Activated CD8-positive, alpha-beta memory T cell treated with anti-CD3 and anti-CD28 coated beads, Interleukin-2, amount 50 U/mL, for 1 hour (primary cell): ENCODE results near the gene MRPL54.

Experiments
- DNase-seq: peaks from one replicate; pipeline ENCODE4 v3.0.0-alpha.2; 2020; ENCODE audit errors: extremely low read depth

The MRPL54 gene

DNA sequence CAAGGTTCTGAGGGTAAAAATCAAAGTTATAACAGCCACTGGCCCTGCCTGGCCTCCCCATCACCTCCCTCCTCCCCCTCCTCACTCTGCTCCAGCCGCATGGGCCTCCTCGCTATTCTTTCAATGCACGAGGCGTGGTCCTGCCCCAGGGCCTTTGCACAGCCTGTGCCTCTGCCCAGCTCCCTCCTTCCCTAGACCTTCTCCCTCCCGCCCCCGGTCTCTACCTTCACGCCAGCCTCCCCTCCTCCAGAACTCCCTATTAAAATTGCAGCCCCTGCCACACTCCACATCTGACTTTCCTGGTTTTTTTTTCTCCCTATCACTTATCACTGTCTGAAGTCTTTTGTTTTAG is 6.2 kb downstream of the MRPL54 start:
- no peak for DNase-seq

DNA sequence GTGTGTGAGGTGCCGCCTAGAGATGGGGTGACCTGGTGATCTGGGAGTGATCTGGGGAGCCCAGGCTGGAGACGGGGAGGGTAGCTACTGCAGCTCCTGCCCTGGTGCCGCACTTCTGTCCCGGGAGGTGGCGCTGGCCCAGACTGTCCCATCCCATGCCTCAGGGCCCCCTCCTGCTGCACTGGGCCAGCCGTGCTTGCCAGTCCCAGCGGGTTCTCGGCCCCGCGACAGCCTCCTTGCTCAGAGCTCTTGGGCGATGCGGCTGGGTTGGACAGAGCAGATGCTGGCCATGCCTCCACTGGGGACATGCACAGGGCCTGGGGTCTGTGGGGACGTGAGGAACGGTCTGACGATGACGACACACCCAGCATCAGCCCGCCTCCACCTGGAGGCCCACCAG is 7.0 kb downstream of the MRPL54 start:
- no peak for DNase-seq

DNA sequence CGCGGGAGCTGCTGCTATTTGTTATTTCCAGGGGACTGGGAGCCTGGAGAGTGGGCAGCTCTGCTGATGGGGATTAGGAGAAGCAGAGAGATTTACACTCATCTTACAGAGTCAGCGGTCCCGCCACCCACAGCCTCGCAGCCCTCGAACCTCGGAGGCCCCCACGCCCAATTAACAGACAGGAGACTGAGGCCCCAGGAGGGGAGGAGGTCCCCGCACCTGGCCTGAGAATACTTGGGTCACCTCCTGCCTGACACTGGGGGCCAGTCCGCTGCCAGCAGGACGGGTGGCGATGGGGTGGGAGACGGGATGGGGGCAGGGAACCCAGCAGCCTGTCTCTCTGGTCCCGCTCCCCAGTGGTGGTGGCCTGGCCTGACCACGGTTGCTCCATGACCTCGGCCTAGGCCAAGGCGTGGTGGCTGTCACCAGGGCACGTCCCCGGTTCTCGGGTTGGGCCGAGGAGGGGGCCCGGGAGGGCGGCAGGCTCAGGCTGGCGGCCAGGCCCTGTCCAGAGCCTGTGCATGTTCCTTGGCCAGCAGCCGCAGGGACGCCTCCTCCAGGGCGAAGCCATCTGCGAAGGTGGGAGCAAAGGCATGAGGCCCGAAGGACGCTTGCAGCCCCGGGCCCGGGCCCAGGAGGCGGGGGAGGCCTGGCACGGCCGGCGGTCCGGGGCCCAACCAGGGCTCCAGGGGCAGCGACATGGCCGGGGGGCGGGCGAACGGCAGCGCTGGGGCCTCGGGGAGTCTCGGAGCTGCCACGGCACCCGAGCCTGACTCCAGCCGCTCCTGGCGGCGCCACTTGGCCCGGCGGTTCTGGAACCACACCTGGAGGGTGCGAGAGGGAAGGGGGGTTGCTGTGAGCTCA is 7.9 kb downstream of the MRPL54 start:
- no peak for DNase-seq

DNA sequence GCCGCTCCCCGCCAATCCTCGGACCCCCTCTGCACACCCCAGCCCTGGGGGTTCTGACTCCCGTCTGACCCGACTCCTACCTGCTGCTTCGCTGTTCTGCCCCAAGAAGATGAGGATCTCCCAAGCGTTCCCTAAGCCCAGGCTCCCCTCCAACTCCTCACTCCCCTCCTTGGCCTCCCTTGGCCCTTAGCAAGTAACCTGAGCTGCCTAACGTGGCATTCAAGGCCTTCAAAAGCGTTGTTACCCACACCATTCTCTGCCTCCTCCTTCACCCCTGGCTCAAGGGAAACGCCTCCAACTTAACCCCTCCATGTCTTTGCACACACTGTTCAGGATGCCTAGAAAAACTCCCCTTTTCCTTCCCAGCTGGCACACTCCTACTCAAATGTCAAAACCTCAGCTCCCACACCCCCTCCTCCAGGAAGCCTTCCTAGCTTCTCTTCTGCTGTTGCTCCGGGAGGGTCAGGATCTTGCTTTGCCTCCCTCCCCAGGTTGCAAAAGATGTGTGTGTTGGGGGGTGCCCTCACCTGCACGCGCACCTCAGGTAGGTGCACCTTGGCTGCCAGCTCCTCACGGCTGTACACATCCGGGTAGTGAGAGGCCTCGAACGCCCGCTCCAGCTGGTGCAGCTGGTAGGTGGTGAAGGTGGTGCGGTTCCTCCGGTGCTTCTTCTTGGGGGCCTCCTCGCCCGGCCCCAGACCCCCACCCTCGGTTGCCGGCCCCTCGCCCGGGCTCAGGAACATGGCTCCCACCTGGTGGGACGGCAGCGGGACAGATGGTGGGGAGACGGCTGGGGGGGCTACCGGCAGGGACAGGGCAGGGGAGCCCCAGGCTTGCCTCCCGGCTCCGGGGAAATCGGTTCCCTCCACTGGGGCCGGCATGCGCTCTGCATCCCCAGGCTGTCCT is 8.8 kb downstream of the MRPL54 start:
- no peak for DNase-seq

DNA sequence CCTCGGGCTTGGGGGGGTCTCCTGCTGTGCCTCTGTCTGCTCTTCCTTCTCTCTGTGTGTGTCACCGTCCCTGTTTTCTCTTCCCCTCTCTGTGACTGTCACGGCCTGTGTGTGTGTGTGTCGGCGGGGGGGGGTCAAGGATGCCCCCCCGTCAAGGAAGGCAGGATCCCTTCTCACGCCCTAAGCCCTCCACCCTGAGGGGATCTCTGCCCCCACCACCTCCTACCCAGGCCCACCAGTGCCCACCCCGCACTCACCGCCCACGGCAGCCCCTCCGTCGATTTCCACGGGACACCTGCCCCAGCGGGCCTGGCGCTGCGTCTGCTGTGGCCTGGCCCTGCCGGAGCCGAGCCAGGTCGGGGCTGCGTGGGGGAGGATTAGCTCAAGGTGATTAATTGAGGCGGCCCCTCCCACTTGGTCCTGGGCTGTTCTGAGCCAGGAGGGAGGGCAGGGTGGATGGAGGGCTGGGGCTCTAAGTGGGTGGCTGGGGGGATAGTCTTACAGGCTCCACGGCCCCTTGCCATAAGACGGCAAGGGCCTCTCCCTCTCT is 9.5 kb downstream of the MRPL54 start, which contains the start of gene RAX2:
TSS of gene RAX2 (minus strand) at position 323 of the 550 bp plus-strand sequence. CDS start 486 bp downstream, outside the sequence.
- no peak for DNase-seq

DNA sequence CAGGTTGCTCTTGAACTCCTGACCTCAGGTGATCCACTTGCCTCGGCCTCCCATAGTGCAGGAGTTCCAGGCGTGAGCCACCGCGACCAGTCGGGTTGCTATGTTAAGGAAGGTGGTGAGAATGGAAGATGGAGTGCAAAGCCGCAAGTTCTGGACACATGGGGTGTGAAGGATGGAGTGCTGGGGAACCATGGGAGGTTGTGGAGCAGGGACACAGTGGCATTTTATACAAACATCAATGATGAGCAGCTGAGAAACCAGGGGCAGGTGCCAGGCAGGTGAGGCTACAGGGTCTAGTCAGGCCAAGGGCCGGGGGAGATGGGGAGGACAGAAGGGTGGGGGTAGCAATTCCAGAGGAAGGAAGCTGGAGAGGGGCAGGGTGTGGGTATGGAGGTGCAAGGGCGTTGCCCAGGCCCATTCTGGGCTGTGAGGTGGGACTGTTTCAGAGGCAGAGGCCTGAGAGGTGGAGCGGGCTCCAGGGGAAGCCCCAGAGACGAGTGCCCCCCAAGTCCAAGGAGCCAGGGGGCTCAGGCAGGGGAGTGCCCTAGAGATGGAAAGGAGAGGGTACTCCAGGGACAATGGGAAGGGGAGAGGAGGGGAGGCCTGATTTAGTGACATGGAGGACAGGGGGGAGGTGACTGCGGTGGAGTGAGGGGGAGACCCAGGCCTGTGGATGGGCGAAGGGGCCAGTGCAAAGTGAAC is 11.5 kb downstream of the MRPL54 start:
- DNase-seq = no peak

DNA sequence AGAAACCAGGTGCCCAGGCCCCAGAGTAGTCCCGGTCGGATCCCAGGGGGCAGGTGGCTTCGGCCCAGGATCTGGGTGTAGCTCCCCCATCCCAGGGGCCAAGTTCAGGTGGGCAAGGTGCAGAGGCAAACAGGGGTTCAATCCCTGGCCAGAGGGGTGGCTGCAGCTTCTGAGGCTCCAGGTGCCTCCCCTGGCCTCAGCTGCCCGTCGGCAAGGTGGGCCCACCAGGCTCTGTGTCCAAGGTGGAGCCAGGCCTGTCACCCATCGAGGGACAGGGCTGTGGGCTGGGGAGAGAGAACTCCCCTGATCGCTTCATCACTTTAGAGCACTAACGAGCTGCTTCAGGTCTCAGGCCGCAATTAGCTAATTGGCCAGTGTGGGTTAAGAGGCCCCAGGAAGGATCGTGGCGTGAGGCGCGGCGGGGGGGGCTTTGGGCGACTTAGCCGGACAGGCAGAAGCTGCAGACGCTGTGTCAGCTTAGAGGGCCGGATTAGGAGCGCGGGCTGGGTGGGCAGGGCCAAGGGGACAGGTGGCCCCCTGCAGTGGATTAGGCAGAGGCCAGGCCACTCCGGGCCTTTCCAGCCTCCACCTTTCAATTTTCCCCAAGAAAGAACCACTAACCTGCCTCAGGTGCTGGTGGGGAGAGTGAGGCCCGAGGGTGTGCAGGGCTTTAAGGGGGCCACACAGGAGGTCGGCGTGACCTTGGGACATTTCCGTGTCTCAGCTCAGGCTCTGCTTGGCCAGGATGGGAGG is 12.3 kb downstream of the MRPL54 start:
- DNase-seq = no peak

DNA sequence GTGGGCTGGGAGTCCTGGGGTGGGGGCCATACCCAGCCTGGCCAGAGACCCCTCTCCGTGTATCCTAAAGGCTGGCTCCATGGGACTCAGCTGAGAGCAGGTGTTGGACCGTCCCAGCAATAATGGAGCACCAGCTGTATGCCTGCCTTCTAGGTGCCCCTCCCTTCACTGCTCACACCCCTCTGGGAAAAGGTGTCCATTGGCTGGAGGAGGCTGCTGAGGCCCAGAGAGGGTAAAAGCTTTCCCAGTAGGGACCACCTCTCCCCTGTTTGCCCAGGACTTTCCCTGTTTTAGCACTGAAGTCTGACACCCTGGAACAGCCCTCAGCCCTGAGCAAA is 12.9 kb downstream of the MRPL54 start:
- DNase-seq = no peak

DNA sequence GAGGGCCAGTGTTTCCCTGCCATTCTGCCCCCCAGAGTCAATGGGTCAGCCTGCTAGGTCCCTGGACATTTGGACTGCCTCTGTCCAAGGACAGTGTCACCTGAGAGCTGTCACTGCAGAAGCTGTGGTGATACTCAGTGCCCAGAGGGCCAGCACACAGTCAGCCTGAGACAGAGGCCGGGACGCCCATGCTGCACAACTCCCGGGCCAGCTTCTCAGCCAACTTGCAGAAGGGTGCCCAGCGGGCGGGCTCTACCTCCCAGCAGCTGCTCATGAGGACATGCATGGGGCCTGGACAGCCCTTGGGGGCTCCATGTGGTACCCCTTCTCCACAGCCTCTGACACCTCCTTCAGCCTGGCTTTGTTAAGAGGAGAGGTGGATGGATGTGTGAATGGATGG is 13.3 kb downstream of the MRPL54 start:
- DNase-seq = no peak

DNA sequence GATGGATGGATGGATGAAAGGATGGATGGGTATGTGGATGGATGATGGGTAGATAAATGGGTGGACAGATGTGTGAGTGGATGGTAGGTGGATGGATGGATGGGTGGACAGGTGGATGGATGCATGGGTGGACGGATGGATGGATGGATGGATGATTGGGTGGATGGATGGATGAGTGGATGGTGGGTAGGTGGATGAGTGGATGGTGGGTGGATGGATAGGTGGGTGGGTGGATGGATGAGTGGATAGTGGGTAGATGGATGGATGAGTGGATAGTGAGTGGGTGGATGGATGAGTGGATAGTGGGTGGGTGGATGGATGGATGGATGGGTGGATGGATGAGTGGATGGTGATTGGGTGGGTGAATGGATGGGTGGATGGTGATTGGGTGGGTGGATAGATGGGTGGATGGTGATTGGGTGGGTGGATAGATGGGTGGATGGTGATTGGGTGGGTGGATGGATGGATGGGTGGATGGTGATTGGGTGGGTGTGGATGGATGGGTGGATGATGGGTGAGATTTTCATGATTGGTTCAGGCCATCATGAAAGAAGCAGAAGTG is 14.1 kb downstream of the MRPL54 start:
- DNase-seq = no peak

DNA sequence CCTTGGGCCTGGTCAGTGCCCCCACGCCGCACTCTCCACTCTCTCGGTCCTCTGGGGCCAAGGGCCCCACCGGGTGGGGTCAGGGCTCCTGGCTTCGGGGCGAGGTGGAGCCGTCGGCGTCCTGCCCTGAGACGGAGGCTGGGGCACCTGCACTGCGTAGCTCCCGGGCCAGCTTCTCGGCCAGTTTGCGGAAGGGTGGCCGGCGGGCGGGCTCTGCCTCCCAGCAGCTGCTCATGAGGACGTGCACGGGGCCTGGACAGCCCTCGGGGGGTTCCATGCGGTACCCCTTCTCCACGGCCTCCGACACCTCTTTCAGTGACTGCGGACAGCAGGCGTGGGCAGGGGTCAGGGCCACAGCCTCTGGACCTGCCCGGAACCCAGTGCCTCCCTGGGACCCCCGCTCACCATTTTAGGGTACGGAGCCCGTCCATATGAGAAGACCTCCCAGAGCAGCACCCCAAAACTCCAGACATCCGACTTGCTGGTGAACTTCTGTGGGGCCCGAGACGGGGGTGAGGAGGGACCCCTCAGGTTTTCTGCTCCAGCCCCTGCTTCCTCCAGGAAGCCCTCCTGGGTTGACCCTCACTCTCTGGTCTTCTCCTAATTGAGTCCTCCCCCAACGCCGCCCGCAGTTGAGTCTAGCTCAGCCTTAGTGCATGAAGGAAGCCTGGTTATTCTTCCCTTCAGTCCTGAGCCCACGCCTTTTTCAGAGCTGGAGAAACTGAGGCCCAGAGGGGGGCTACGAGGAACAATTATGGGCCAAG is 15.8 kb downstream of the MRPL54 start:
- no peak for DNase-seq

DNA sequence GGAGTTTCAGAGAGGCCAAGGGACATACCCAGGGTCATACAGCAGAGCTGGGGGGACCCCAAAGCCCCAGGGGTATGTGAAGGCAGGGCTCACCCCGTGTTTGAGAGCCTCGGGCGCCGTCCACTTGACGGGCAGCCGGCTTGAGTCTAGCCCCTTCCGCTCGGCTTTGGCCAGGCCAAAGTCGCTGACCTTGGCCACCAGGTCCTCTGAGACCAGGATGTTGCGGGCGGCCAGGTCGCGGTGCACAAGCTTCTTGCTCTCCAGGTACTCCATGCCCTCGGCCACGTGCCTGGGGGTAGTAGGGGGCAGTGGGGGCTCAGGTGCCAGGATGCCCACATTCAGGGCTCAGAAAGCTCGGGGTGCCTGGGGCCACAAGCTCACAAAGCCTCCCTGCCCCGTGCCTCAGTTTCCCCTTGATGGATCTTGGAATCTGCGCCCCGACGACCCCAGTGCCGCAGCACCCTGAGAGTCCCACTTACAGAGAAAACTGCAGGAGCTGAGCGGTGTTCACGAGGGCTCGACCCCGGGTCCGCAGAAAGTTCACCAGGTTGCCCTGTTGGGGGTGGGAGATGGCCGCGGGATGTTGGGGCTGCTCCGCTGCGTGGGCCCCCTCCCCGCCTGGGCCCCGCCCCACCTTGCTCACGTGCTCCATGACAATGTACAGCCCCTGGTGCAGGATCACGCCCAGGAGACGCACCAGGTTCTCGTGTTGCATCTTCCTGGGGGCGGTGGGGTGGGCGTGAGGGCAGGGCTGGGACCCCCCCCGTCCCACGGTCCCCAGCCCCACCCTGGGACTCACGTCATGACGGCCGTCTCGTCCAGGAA is 16.6 kb downstream of the MRPL54 start:
- DNase-seq = no peak

DNA sequence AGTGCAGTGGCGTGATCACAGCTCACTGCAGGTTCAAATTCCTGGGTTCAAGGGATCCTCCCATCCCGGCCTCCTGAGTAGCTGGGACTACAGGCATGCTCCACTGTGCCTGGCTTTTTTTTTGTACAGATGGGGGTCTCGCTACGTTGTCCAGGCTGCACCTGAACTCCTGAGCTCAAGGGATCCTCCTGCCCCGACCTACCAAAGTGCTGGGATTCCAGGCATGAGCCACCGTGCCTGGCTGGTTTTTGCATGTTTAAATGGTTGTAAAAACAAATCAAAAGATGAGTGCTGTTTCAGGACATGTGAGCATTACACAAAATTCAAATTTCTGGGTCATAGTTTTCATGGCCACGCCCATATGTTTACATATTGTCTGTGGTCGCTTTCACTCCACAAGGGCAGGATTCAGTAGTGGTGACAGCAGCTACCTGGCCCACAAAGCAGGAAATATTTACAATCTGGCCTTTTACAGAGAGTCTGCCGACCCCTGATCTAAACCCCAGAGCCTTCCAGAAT is 18.4 kb downstream of the MRPL54 start:
- DNase-seq = no peak

DNA sequence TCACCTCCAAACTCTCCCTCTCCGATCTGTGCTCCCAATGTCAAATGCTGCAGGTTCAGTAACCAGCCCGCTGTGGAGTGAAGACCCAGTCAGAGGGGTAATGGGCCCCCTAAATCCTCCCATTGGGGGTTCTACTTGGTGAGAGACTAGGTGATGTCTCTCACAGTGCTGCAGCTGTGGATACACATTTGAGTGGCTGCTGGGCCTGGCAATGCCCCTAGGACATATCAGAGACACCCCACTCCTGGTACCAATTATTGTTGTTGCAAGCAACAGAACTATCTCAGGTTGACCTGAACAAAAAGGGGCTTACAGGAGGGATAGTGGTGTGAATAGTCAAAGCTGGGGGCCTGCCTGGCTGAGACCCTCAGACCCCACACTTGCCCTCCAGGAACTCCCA is 19.1 kb downstream of the MRPL54 start:
- DNase-seq = no peak

DNA sequence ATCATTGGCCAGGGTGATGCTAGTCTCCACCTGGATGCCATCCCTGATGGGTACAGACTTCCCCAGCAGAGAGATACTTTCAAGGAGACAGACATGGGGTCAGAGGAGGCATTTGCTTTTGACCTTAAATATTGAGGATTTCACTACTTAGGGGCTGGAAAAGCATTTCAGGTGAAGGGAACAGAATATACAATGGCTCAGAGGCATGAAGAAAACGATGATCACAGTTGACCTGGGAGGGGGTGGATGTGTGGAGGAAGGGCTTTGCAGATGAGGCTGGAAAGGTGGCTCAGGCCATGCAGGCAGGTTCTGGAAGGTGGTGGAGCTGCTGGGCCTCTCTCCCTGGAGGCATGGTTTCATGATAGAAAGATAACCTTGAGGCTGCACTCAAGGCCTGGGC is 19.8 kb downstream of the MRPL54 start:
- no peak for DNase-seq

DNA sequence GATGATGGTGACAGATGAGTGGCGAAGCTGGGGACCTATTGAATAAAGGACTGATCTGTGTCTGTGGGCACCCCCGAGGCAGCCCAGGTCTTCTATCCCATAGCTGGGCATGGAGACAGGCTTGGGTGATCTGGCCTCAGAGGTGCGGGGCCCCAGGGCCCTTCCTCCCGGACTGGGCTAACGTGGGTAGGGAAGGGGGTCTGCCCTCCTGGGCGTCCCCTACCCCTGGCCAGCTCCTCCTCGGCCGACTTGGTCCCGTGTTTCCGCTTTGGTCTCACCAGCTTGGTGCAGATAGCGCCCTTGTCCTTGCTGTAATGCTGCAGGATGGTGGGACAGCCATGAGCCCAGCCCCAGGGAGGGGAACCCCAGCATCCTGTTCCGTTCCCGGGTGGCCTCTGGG is 20.4 kb downstream of the MRPL54 start:
- no peak for DNase-seq

DNA sequence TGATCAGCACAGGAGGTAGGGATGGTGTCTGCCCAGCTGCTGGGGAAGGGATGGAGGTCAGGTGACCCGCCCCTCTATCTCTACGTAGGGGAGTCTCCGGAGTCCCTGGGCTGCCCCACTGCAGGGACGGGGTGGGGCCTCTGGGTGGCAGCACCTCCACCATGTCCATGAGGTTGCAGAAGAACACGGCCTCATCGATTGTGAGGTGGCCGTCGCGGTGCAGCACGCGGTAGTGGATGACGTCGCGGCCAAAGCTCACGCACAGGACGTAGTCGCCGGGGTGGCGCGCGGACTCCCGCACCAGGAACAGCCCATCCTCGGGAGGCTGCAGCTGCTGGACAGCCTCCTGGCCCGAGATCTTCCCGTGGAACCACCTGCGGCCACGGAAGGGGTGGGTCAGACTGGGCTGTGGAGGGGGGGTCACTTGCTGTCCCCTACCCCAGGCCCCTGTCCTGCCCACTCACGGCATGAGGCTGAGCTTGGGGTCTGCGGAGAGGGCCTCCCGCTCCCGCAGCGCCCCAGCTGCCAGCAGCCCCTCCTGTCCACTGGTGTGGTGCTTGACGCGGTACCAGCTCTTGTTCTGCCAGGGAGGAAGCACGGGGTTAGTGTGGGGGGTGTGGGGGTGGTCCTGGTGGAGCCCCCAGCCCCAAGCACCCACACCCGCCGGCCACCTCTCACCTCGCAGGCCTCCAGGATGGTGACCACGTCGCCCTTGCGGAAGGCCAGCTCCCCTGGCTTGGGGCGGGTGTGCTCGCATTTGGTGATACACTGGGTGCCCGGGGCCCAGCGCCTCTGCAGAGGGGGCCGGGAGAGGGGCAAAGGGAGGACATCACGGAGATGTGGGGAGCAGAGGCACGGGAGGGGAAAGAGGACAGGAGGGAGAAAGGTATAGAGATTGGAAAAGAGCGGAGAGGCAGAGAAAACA is 21.4 kb downstream of the MRPL54 start:
- DNase-seq = no peak
